Stomach (tissue), 4 donors: ENCODE results near the gene KLHL36.

Source experiments
- CTCF ChIP-seq, 7 experiments: fragments of 450-650 bp in 4 of 7; fragments of 200-600 bp in 3 of 7; sonication (generic) in 3 of 7; IDR thresholded peaks; one replicate each; pipeline ENCODE4 v1.5.1; 2016 to 2019; ENCODE audit warnings: antibody characterized with exemption in 7 of 7, control low read depth in 2 of 7, mild to moderate bottlenecking in 1 of 7
- EP300 ChIP-seq: sonication (generic); formaldehyde crosslinking; IDR thresholded peaks from one replicate; pipeline ENCODE4 v1.6.1; 2017; ENCODE audit warnings: antibody characterized with exemption
- POLR2A ChIP-seq, 4 donors: fragments of 450-650 bp; IDR thresholded peaks; one replicate each; pipeline ENCODE4 v1.6.1; 2016; ENCODE audit warnings: antibody characterized with exemption in 4 of 4, control low read depth in 2 of 4, mild to moderate bottlenecking in 1 of 4, moderate library complexity in 1 of 4

DNA sequence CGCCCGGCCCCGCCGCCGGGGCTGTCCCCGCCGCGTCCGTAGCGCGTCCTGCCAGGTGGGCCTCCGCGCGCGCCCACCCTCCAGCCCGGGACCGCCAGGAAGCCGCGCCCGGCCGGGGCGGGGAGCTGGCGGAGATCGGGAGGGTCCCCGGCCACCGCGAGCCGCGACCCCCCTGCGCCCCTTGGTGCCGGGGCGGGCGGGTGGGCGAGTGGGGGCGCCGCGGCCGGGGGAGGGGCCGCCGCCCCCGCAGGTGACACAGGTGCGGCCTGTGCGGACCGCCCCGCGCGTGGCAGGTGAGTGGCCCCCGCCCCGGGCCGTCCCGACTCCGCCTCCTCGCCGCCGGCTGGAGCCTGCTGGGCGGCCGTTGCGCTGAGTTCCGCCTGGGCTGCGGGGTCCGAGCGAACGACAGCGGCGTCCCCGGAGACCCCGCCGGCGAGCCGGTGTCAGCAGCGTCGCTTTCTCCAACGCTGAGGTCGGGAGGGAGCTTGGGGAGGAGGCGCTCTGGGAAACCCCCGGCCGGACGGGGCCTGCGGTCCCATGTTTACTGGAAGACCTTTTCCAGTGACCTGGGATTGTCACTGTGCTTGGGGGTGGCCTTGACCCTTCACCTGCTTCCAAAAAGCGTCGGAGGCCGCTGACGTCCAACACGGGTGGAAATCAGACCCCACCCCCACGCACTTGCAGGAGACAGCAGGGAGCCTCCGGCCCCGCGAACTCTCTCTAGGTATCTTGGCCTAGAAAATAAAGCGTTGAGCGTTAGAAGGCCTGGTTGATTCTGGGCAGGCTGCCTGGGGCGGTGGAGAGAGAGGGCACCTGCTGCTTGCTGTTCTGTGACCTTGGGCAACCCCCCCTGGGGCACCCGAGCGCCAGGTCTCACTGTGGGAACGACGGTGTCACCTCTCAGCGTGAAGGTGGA lies 542 bp downstream of the KLHL36 start:
- TF ChIP-seq CTCF (IDR thresholded peaks at IDR 0.05) (no peak), EP300 (no peak), POLR2A (IDR thresholded peaks at IDR 0.05) (no peak)
